Measurements from ENCODE around the gene ZNF2.
"Not testable (repeated sequence)": the region's sequence is repeated elsewhere in the genome, so short reads cannot be mapped to it uniquely, and the experiment has no call there.

ZNF2 gene

GRCh38 chr2:95165371-95166064, at the start of gene ZNF2:
Gene ZNF2 (plus strand): TSS chr2:95165809. CDS start chr2:95176227, 10,418 bp downstream.
- DNase-seq (ENCODE audit: low spot score): peak; percentile 99

- DNase-seq (ENCODE audit: low spot score): no peak
Observed at GRCh38 chr2:95121093-95121406, 44.6 kb upstream of the ZNF2 start.

- peak; percentile 83 for DNase-seq (ENCODE audit: low spot score)
Observed at GRCh38 chr2:95121407-95122196, 44.0 kb upstream of the ZNF2 start, which contains the start of gene MRPS5. Gene MRPS5 (minus strand): TSS chr2:95121808. CDS start chr2:95121791, 17 bp downstream.

DNA sequence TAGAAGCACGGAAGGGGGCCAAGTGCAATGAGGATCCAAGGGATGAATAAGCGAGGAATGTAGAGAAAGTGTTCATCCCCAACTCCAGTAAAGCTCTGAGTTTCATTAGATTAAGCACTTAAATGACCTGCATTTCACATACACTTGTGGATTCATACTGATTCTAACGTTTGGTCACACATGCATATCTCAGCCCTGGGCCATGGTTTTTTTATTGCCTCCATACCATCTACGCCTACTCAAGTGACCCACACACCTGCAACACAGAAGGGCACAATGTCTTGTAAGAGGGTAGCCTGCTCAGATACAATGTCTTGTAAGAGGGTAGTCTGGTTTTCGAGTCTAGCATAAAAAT, 43.4 kb upstream of the ZNF2 start:
- peak; percentile 4 for DNase-seq (ENCODE audit: low spot score)

GRCh38 chr2:95138702-95139101, 26.9 kb upstream of the ZNF2 start:
- no peak for DNase-seq (ENCODE audit: low spot score)

GRCh38 chr2:95143838-95144237, 21.8 kb upstream of the ZNF2 start:
- no peak for DNase-seq (ENCODE audit: low spot score)

GRCh38 chr2:95149397-95149984, 16.1 kb upstream of the ZNF2 start:
- no peak for DNase-seq (ENCODE audit: low spot score)

DNA sequence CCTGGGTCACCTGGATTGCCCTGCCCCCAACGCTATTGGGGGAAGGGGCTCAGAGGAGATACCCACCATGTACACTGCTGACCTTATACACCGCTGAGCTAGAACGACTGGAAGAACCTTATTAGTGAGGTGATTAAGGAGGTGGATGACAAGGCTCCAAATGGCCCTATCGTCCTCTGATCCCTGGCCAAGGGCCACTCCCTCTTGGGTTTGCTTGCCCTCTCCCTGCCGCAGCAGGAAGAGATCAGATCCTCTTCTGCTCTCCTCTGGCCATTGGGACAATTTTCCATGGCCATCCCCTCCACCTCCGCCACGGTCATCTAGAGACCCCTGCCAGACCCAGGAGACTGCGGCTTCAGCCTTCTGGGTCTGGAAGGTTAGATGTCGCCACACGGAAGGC, 7.2 kb upstream of the ZNF2 start:
- DNase-seq (ENCODE audit: low spot score): no peak

DNA sequence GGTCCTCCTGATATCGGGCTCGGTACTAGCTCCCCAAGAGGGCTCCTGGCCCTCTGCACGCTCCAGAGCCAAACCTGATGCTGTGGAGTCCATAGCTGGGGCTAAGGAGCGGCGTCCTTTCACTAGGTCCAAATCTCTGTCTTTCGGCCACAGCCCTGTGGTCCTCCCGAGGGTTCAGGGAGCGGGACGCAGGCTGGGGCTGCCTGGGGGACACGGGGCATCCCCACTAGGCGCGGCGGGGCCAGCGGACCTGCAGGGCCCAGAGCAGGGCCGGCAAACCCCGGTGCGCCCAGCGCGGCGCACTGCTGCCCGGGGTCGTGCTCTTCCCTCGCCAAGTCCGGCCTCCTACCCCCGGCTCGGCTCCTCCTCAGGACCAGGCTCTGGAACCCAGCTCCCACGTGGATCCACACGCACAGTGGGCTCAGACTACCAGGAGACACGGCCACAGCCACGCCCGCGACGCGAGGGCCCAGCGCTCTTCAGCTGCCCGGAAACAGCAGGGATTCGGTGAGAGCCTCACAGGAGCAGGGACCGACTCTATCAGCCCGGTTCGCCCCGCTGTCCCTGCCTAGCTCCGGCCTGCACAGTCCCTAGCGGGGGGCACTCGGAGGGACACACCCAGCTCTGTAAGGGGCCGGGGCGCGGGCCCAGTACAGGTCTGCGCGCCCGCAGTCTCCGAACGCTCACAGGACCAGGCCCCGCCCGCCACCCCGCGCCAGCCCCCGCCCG, 6.6 kb upstream of the ZNF2 start:
- DNase-seq (ENCODE audit: low spot score): peak; percentile 31

DNA sequence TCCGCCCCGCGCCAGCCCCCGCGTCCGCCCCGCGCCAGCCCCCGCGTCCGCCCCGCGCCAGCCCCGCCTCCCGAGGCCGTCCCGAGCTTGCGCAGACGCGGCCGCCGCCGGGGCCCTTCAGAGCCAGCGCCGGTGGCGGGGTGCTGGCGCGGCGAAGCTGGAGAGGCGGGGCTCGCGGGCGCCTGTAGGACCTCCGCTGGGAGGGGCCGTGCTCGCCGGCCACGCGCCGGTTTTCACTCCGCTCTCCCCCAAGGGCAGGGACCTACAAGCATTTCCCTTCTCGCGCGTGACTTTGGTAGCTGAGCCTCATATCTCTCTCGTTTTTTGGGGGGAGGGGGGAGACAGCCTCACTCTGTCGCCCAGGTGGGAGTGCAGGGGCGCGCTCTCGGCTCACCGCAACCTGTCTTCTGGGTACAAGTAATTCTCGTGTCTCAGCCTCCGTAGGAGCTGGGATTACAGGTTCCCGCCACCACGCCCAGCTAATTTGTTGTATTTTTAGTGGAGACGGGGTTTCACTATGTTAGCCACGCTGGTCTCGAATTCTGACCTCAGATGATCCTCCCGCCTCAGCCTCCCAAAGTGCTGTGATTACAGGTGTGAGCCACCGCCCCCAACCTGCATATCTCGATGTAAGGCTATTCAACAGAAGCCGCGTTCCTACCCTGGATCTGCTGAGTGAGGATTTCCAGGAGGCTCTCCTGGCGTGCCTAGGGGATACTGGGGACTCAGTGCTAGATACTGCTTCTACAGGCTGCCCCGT, 5.7 kb upstream of the ZNF2 start, which contains the start of gene ZNF514:
TSS of gene ZNF514 (minus strand) at position 159 of the 760 bp plus-strand sequence. CDS start 6,595 bp downstream, outside the sequence.
- peak; percentile 71 for DNase-seq (ENCODE audit: low spot score)

- DNase-seq (ENCODE audit: low spot score): no peak
Observed at GRCh38 chr2:95165030-95165370, 609 bp upstream of the ZNF2 start.

- no peak for DNase-seq (ENCODE audit: low spot score)
Observed at GRCh38 chr2:95166065-95166763, 605 bp downstream of the ZNF2 start.

DNA sequence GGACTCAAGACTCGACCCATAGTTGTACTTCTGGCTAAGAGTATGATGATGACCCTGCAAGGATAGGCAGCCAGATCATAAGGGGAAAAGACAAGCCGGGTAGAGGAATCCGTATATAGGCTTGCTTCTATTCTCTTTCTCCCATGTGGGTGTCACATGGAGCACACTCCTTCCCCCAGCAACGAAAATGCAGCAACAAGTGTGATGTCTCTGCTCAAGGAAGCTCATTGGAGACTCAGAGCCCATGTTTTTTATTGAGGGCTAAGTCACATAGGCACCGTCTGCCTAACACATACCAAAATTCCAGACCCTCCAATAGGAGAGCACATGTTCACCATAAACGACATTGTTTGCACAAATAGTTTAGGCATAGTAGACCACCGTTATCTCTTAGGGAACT, 6.3 kb downstream of the ZNF2 start:
- no peak for DNase-seq (ENCODE audit: low spot score)

GRCh38 chr2:95174031-95174542, 8.5 kb downstream of the ZNF2 start:
- no peak for DNase-seq (ENCODE audit: low spot score)

DNA sequence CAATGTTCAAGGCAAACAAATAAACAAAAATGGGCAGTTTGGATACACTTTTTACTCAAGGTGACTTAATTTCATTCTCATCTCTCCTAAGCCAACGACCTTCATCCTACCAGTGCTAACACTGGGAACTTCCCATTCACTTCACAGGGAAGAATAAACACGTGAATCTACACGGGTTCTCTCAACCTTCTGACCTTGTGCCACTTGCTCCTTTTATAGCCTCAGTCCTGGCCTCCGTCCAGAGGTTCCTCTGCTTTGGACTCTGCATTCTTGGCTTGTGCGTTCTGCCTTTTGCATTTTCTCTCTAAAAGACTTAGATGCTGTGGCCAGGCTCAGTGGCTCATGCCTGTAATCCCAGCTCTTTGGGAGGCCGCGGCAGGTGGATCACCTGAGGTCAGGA, 13.8 kb downstream of the ZNF2 start:
- no peak for DNase-seq (ENCODE audit: low spot score)

- DNase-seq (ENCODE audit: low spot score): no peak
Observed at GRCh38 chr2:95181774-95182173, 16.2 kb downstream of the ZNF2 start.

GRCh38 chr2:95185197-95185596, 19.6 kb downstream of the ZNF2 start:
- no peak for DNase-seq (ENCODE audit: low spot score)

DNA sequence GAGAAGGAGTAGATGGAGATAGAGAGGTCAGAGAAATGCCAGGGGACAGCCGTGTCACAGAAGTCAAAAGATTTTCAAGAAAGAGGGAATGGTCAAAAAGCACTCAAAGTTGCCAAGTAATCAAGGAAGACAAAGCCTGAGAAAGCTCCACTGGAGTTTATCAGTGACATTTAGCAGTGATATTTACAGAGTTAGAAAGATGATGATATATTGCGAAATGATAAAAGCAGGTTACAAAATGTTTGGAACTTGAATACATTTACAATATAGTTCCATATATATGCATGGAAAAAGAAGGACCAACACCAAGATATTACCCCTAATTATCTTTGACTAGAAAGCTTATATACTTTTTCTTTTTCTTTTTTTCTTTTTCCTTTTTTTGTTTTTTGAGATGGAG, 20.4 kb downstream of the ZNF2 start:
- no peak for DNase-seq (ENCODE audit: low spot score)

GRCh38 chr2:95192956-95193355, 27.3 kb downstream of the ZNF2 start:
- DNase-seq (ENCODE audit: low spot score): not testable (repeated sequence)

- DNase-seq (ENCODE audit: low spot score): no peak
Observed at GRCh38 chr2:95203911-95204310, 38.3 kb downstream of the ZNF2 start.

DNA sequence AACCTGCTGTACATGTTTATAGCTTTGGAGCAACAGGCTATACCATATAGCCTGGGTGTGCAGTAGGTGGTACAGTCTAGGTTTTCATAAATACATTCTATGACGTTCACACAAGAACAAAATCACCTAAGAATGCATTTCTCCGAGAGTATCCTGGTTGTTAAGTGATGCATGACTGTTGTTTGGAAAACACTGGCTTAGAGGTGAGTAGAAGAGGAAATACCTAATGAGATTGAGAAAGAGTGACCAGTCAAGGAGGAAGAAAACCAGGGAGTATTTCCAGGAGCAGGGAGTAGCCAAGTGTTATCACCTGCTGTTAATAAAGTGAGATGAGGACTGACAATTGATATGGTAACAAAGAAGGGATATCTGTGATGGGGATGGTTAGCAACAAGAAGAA, 38.8 kb downstream of the ZNF2 start:
- DNase-seq (ENCODE audit: low spot score): no peak
